Fibroblast of pulmonary artery (primary cell): ENCODE measurements around the gene PON3.

Experiments used
- DNase-seq: peaks from one replicate; pipeline ENCODE4 v3.0.0-alpha.2; 2010; ENCODE audit warnings: low read depth
- H3K4me3 ChIP-seq: replicated peaks from 2 replicates; pipeline ENCODE4 v1.5.1; 2011; ENCODE audit warnings: low read depth, mild to moderate bottlenecking, control low read depth, low read length, moderate library complexity
- CTCF ChIP-seq: IDR thresholded peaks from 2 replicates; pipeline ENCODE4 v1.5.1; 2011; ENCODE audit warnings: mild to moderate bottlenecking, control low read depth, low read length, inconsistent platforms; ENCODE audit errors: missing control alignments

Gene PON3

GRCh38 chr7:95312561-95312960, 83.6 kb downstream of the PON3 start:
- no peak overlapping the region for H3K4me3 ChIP-seq
- no peak for TF ChIP-seq CTCF
- no peak for DNase-seq

DNA sequence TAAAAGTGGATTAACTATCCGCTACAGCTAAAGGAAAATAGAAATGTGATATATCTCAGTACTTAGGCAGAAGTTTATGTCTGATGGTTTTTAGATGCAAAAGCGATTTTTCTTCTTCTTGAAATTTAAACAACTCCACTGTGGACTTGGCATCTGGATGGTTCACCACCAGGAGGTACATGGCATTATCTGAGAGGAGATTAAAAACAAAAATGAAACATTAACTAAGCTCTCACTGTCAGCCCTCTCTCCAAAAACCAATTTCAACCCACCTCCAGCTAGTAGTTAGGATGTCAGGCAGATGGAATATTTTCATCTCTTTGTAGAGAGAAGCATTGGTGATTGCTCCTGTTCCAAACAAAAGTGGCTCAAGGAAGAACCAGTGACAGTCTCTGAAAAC, 84.8 kb downstream of the PON3 start:
- no peak overlapping the region for H3K4me3 ChIP-seq
- no peak for DNase-seq
- TF ChIP-seq CTCF, result no peak

- no peak for TF ChIP-seq CTCF
- no peak for DNase-seq
- H3K4me3 ChIP-seq, result no peak overlapping the region
Observed at GRCh38 chr7:95309951-95310350, 86.2 kb downstream of the PON3 start.
